Skin epidermis (tissue), 12 donors: ENCODE measurements around the gene SUN5.

Source experiments
- H3K27ac ChIP-seq, 21 experiments: fragments of 200-600 bp; sonication (generic) in 11 of 21; one replicate each; pipeline ENCODE4 v1.5.0; 2020; ENCODE audit warnings: mild to moderate bottlenecking in 3 of 21, inconsistent platforms in 2 of 21, moderate library complexity in 2 of 21
- H3K4me3 ChIP-seq, 7 experiments: fragments of 200-600 bp; sonication (generic) in 2 of 7; one replicate each; pipeline ENCODE4 v1.5.0; 2020; ENCODE audit warnings: inconsistent platforms in 2 of 7, mild to moderate bottlenecking in 2 of 7, moderate library complexity in 1 of 7

Gene SUN5

DNA sequence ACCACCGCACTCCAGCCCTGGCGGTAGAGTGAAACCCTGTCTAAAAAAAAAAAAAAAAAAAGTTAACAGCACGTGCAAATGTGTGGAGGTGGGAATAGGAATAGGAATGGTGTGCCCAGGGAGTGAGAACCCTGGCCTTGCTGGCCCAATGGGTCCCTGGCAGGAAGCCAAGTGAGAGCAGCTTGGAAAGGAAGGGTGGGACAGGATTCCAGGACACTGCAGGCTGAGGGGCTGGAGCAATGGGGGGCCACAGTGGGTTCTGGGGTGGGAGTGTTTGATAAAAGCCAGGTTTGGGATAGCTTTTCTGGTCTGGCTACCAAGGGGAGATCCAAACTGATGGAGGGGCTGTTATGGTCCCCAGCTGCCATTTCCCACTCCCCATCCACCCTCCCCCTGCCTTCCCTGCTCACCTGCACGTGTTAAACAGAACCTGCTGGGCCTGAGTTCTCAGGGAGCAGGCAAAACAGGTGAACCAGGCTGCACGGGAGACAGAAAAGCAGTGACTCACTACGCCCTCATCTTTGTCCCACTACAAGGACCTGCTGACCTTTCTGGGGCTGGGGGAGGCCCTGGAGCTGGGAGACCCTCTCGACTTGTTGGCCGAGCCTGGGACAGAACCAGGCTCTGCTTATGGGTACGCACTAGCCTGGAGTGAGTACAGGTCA, 3.3 kb downstream of the SUN5 start:
- H3K27ac ChIP-seq, result no peak overlapping the region
- H3K4me3 ChIP-seq, result no peak overlapping the region

DNA sequence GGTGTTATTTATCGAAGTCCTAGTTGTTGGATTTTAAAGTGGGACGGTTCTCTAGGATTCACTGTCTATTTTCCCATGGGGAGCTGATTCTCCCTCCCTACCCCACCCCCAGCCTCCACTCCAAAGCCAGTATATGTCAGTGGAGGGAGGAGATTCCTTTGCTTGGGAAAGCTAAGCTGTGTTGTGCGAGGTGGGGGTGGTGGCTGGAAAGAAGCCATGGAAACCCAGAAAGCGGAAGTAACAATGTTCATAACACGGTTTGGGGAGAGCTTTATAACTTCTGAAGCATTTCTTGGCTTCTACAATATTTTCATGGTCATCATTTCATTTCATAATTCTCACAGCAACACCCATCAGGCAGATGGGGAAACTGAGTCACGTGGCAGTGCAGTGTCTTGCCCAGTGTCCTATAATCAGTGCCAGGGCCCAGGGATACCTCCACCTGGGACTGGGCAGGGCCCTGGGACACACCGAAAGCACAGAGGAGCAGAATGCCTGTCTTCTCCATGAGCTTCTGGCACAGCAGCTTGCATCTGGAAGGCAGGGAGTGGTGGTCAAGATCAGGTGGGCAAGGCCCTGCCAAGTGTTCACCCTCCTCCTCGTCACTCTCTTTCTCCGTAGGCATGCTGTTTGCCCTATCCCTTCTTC, 4.5 kb downstream of the SUN5 start:
- peak overlapping the region in 2 of 21 experiments; percentile 5 to 29 for H3K27ac ChIP-seq

DNA sequence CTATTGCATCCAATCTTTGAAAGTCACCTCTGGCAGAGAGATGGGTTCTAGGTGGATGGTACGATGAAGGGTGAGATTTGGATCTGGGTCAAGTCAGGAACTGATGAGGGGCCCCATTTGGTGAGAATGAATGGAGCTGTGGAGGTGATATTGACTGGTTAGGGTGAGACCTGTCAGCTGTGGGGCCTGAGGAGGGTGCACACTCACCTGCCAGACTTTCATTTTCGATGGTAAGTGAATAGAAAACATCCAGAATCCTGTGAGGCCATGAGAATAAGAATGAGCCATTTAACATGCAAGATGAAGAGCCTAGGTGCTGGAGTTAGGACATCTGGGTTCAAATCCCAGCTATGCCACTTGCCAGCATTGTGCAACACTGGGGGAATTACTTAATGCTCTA, 6.8 kb downstream of the SUN5 start:
- no peak overlapping the region for H3K27ac ChIP-seq
- no peak overlapping the region for H3K4me3 ChIP-seq

More for the DNA sequence above, 4.5 kb downstream of the SUN5 start:
- H3K4me3 ChIP-seq, result no peak overlapping the region

DNA sequence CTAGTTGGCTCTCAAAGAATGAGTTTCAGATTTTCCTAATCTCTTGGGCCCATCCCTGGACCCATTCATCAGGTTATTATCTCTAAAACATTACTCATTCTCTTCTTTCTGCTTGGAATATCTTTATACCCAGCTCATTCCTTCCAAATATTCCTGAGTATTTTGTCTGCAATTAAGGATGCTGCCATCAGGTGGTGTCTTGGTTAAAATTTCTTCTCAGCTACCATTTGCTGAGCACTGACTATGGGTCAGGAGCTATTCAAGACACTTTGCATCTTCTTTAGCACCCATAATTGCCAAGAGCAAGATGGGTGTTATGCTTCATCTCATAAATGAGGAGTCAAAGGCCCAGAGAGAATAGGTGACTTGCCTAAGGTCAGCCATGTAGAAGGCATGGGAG, 8.4 kb downstream of the SUN5 start:
- H3K27ac ChIP-seq, result no peak overlapping the region
- no peak overlapping the region for H3K4me3 ChIP-seq

DNA sequence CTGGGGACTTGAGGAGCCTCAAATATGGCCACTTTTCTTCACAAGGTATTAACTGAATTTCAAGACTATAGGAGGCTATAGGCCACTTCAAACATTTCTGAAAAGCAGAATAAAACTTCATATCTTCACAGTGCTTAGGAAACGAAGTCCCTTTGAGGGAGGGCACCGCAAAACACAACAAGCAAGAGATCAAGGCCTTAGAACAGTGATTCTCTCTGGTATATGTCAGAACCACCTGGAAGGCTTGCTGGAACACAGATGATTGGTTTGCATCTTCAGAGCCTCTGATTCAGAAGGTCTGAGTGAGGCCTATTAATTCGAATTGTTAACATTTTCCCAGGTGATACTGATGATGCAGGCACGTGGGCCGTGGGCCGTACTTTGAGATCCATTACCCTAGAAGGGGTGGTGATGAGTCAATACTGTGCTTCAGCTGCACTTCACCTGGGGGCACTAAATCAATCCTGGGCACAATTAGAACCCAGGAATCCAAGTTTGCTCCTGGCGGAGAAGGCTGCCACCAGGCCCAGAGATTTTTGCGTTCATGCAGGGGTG, 10.7 kb downstream of the SUN5 start:
- no peak overlapping the region for H3K27ac ChIP-seq

DNA sequence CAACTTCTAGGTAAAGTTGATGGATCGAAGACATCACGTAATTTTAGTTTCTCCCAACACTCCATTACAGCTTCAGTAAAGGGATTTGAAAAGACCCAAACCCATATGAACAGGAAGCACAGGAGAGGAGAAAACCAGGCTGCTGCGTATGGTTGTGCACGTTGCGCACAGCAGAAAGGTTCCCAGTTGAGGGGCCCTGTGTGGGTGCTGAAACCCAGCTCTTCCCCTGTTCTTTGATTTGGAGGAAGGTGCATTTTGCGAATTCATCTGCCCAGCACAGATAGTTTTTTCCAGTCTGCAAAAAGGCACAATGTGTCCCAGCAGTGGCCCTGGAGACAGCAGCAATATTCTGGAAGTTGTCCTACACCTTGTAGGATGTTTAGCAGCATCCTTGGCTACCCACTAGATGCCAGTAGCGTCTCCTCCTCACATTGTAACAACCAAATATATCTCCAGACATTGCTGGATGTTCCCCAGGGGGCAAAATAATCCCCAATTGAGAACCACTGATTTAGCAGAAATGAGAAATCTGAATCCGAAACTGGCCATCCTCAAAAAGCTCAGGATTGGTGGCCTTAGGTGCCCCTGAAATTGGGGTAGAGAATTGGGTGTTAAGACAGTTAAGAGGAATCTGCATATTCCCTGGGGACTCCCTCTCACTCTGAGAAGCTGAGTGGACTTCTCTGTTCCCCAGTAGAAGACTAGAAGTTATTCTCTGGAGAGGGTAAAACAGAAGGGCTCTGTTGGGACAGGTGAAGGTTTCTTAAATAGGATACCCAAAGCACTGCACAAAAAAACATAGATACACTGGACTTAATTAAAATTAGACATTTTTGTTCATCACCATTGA, 12.2 kb downstream of the SUN5 start:
- no peak overlapping the region for H3K27ac ChIP-seq
- H3K4me3 ChIP-seq, result no peak overlapping the region

More for the DNA sequence above, 10.7 kb downstream of the SUN5 start:
- no peak overlapping the region for H3K4me3 ChIP-seq

DNA sequence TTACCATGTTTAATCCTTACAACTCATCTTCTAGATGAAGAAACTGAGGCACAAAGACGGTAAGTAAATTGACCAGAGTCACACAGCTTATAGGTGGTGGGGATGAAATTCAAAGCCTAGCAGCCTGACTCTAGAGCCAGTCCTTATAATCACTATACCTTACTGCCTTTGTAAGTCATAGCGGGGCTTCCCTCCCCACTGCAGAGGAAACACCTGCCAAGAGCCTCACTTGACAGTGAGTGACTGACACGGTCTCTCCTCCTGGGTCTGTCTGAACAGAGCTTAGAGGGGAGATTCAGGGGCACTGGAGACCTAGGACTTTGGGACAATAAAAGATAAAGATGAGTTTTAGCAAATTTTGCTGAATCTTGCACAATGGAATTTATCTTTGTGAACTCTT, 12.8 kb downstream of the SUN5 start:
- Histone ChIP-seq H3K4me3 (no peak overlapping the region), H3K27ac (no peak overlapping the region)

DNA sequence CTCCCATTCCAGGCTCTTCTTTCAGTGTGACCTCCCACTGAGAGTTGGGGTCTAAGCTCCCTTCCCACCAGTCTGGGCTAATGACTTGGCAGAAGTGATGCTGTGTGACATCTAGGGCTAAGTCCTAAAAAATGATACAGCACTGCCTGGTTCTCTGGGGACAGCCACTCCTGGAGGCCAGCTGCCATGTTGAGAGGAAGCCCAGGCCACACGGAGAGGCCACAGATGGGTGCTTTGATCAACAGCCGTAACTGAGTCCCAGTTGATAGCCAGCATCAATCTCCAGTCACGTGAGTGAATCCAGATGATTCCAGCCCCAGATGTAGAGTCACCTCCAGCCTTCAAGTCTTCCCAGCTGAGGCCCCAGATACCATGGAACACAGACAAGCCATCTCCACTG, 13.8 kb downstream of the SUN5 start:
- Histone ChIP-seq H3K4me3 (no peak overlapping the region), H3K27ac (no peak overlapping the region)

DNA sequence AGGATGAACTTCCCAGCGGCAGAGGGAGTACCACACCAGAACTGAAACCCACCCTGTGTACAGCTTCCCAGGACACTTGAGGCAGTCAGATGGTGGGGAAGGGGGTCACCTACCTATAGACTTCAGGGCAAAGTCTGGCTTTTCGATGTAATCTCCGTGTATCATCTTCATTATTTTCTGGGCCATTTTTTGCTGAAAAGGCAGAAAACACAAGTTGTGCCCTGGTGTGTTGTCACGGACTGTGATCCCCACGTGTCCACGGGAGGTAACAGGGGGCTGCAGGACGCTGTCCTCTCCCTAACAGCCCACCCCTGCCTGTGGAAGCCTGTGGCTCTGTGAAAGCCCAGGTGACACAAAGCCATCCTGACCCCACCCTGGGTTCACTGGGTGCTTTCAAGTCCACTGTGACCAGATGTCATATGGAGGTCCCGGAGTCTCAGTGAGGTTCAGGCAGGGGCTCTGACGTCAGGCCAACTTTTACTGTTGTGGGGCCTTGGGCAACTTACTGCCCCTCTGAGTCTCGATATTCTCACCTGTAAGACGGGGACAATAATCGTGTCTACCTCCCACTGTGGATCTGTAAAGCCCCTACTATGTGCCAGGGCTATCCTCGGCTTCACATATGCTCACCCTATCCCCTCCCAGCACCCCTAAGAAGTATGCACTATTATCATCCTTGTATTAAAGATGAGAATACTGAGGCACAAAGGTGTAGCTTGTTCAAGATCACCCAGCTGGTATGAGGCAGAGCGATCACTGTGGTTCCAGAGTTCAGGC, 14.5 kb downstream of the SUN5 start:
- Histone ChIP-seq H3K4me3 (no peak overlapping the region), H3K27ac (no peak overlapping the region)

DNA sequence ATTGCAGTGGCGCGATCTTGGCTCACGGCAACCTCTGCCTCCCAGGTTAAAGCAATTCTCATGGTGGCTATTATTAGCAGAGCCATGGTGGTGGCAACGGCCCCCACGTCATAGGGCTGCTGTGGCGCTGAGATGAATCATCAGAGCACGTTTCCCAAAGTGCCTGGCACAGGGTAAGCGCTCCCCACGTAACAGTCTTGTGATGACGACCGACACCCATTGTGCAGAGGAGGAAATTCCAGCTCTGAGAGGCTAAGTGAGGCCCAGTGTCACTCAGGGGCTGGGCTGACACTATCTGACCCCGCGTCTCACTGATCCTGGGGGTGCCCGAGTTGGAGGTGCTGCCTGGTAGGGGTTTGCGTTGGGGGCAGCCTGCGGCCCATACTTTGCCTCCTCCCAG, 16.2 kb downstream of the SUN5 start:
- H3K4me3 ChIP-seq, result no peak overlapping the region
- no peak overlapping the region for H3K27ac ChIP-seq

DNA sequence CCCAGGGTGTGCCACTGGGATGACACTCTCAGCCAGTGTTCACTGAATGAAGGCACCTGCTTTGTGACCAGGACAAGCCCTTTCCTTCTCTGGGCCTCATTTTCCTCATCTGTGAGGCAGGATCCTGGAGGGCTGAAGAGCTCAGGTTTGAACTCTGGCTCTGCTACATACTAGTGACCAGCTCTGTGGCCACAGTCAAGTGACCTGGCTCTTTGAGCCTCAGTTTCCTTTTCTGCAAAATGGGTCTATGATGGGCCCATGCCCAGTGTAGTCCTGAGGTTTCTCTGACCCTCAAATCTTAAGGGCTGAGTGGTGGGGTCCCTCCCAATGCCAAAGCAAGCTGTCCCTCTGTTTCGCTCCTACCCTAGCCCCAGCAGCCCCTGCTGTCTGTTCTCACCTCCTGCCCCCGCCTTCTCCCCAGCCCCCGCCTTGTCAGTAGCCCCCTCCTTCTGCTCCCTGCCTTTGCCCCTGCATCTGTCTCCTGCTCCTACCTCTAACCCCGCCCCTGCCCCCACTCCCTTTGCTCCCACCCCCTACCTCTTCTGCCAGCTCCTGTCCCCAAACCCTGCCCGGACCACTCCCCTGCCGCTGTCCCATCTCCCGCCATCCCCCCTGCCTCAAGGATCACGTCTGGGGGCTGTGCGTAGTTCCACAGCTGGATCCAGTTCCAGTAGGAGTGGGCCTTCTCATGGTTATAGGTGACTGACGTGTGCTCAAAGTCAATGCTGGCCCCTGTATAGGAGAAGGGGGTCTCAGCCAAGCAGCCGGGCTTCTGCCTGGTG, 17.0 kb downstream of the SUN5 start:
- no peak overlapping the region for H3K4me3 ChIP-seq
- H3K27ac ChIP-seq, result no peak overlapping the region

DNA sequence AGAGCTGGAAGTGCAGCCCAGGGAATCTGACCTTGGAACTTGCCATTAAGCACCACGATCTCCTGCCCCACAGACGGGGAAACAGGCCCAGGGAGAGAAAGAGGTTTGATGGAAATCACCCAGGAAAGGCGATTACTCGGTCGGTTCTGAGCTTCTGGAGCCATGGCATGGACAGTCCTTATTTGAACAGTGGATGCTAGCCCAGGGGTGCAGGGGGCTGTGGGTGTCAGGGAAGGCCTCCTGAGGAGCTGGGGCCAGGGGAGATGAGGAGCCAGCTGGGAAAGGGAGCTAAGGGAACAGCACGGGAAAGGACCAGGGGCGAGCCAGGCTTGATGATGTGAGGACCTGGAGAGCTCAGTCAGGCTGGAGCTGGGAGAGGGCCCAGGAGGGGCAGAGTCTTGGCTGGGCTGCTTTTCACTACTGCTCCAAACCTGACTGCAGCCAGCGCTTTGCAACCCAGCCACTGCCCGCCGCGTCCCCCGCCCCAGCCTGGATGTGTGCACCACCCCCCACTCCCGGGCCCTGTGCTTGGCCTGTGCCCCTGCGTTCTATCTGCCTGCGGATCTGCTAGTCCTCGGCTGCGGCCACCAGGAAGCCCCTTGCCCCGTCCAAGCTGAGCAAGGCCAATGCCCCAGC, 17.8 kb downstream of the SUN5 start:
- Histone ChIP-seq H3K27ac (no peak overlapping the region), H3K4me3 (no peak overlapping the region)

DNA sequence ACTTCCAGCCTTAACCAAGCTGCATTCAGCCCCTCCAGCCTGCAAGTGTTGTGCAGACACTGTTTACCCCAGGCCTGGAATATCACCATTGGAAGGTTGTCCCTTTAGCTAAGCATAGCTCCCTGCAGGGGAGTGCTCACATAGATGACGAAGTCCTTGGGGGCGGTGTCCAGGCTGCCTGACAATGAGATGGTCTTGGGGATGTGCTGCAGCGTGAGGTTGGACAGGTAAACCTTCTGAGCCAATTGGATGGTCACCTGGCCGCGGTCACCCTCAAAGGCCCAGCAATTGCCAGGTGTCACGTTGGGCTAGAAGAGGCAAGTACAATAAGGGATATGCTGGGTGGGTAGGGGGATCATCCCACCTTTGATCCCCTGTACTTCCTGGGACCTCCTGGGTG, 18.6 kb downstream of the SUN5 start:
- Histone ChIP-seq H3K27ac (no peak overlapping the region), H3K4me3 (no peak overlapping the region)

DNA sequence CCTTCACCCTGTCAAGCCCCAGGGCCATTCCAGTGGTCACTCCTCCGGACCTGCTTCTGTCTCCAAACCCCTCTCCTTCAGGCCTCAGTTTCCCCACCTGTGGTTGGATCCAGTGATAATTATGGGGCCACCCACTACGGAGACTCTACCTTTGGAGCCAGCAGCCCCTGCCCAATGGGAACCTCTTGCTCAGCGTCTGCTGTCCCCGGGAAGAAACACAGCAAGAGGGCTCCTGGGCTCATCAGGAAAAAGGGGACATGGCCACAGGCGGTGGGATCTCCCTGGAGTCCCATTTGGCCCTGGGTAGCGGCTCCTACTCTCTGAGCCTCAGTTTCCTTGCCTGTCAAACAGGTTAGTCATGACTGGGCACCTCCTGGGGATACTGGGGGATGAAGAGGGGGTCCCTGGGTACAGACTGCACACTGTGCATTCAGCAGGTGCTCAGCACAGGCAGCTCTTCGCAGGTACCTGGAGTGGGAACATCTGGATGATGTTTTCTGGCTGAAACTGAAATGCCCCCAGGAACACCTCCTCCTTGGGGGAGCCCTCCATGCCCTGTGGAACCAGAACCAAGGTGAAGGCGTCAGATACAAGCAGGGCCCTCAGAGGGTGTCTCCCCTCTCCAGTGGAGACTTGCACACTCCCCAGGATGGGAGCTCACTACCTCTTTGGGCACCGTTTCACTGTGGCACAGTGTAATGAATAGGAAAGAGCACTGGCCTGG, 19.4 kb downstream of the SUN5 start:
- Histone ChIP-seq H3K27ac (no peak overlapping the region), H3K4me3 (no peak overlapping the region)

DNA sequence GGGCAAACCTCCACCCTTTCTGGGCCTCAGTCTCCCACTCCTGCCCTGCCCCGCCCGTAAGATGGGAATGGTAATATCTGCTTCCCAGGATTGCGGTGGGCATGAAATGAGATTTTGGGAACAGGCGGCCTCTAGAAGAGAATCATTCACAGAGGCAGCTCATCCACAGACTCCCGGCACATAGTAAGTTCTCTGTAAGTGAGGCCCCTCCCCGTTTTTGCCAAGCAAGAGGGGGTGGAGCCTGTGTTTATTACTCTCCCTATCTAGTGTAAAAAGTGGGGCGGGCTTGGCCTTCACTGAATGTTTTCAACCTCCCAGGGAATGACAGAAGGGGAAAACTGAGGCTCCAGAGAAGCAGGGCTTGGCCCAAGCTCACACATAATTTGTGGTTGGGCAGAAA, 20.0 kb downstream of the SUN5 start:
- no peak overlapping the region for H3K27ac ChIP-seq

DNA sequence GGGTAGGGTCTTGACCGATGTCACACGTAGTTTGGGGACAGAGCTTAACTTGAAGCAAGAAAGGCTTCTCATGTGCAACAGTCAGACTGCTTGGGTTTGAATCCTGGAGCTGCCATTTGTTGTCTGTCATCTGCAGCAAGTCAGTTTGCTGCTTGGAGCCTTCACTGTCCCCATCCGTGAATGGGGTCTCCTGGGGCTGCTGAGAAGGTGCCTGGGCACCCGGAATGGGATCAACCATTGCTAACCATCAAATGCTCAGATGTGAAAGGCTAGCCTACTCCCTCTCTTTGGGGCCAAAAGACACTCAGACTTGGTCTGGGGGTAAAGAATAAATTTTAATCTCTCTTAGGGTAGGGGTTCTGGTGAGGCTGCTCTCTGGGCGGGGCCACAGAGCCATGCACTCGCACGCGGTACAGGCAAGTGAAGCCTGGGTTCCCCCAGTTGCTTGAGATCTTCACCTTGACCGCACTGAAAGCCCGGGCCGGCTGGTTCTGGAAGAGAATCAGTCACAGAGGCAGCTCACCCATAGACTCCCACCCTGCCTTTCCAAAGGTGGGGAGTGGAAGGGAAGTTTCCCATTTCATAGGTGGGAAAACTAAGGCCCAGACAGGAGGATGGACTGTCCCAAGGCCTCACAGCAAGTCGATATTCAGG, 20.6 kb downstream of the SUN5 start:
- Histone ChIP-seq H3K27ac (no peak overlapping the region), H3K4me3 (no peak overlapping the region)

More for the DNA sequence above, 20.0 kb downstream of the SUN5 start:
- no peak overlapping the region for H3K4me3 ChIP-seq

DNA sequence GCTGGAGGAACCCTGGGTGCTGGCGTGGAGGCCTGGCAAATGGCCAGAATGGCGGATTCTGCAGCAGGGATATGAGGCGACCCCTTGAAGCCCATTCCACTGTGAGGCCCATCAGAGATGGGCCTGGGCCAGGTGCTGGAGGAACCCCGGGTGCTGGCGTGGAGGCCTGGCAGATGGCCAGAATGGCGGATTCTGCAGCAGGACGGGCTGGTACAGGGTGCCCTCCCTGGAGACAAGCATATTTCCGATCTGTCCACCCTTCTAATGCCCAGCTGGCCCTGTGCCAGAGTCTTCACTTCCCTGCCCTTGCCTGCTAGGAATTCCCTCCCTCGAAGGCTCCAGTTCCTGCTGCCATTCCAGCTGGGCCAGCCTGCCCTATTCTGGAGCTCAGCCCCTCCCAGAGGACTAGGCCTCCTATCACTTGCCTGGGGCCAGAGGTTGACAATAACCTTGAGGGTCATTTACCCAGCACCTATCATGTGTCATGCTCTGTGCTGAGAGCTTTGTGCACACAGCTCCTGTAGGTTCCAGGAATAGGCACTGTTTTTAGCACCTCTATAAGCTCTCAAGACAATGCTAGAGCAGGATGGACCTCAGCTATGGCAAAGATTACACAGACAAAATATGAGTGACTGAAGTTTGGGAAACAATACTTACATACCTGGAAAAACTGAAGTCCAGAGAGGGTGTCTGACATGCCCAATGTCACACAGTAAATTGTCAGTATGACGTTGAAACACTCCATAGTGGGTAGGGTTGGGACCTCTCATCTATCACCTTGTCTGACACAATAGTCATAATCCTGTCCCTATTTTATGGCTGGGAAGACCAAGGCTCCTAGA, 21.4 kb downstream of the SUN5 start:
- no peak overlapping the region for H3K27ac ChIP-seq
- H3K4me3 ChIP-seq, result no peak overlapping the region
